OCI-LY7 (cell line): ENCODE results near the gene ATP8B4.

Experiments
- EZH2phosphoT487 ChIP-seq: fragments of 200-600 bp; sonication (generic); IDR thresholded peaks from 2 replicates; pipeline ENCODE4 v1.6.1; 2018; ENCODE audit warnings: low read depth, borderline replicate concordance, mild to moderate bottlenecking, mixed run types, antibody characterized with exemption, low read length, moderate library complexity, mixed read lengths
- TF ChIP-seq, protein P1 (sequence below): fragments of 200-600 bp; sonication (generic); conservative IDR thresholded peaks from 2 replicates; pipeline ENCODE4 v1.5.1; 2014; ENCODE audit warnings: mild to moderate bottlenecking, antibody characterized with exemption, low read length, moderate library complexity, mixed read lengths

DNA sequence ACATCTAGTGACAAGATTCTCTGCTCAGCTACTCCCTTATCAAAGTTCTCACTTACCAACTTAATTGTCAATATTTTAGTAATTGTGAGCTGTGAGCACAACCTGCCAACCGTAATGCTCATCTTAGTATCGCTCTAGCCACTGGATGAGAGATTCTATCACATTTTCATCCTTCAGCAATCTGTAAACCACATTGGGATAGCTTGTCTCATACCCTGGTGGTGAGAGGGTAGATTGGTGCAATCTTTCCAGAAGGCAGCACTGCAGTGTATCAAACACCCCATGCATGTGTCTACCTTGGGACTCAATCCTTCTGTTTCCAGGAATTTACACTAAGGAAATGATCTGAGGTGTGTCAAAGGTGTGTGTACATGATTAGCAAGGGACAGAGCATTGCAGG is 18.9 kb upstream of the ATP8B4 start:
- TF ChIP-seq, protein P1, sequence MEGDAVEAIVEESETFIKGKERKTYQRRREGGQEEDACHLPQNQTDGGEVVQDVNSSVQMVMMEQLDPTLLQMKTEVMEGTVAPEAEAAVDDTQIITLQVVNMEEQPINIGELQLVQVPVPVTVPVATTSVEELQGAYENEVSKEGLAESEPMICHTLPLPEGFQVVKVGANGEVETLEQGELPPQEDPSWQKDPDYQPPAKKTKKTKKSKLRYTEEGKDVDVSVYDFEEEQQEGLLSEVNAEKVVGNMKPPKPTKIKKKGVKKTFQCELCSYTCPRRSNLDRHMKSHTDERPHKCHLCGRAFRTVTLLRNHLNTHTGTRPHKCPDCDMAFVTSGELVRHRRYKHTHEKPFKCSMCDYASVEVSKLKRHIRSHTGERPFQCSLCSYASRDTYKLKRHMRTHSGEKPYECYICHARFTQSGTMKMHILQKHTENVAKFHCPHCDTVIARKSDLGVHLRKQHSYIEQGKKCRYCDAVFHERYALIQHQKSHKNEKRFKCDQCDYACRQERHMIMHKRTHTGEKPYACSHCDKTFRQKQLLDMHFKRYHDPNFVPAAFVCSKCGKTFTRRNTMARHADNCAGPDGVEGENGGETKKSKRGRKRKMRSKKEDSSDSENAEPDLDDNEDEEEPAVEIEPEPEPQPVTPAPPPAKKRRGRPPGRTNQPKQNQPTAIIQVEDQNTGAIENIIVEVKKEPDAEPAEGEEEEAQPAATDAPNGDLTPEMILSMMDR, result no peak
- no peak for TF ChIP-seq EZH2phosphoT487
